Right lobe of liver (tissue), 6 donors: ENCODE measurements around the gene FGGY. TPM values are rescaled to one million over a fixed set of nuclear protein-coding genes. Genes with fewer than 3 reads are reported as not detected.

Experiments
- ATAC-seq, 4 donors: fragments of 200-7000 bp; cut with Tn5 transposase; one replicate each; pipeline ENCODE4 v1.9.1; 2020; ENCODE audit warnings: mild to moderate bottlenecking in 4 of 4, moderate library complexity in 4 of 4
- DNase-seq, 3 donors: peaks; one replicate each; pipeline ENCODE4 v3.0.0-alpha.2; 2020
- H3K27ac ChIP-seq, 3 donors: fragments of 200-600 bp; one replicate each; pipeline ENCODE4 v1.8.0; 2022
- H3K27me3 ChIP-seq, 2 donors: fragments of 200-600 bp; one replicate each; pipeline ENCODE4 v1.8.0; 2022
- H3K36me3 ChIP-seq, 4 donors: fragments of 200-600 bp; sonication (generic) in 1 of 4; one replicate each; pipeline versions ENCODE4 v1.5.1 to v1.8.0; 2017 to 2022; ENCODE audit warnings: control low read depth in 1 of 4
- H3K4me1 ChIP-seq, 4 donors: fragments of 200-600 bp; sonication (generic) in 1 of 4; one replicate each; pipeline versions ENCODE4 v1.5.1 to v1.8.0; 2017 to 2022; ENCODE audit warnings: control low read depth in 1 of 4
- H3K4me3 ChIP-seq, 3 donors: fragments of 200-600 bp; one replicate each; pipeline ENCODE4 v1.8.0; 2022
- H3K9me3 ChIP-seq, 4 donors: fragments of 200-600 bp; sonication (generic) in 1 of 4; one replicate each; pipeline versions ENCODE4 v1.5.1 to v1.8.0; 2017 to 2022; ENCODE audit warnings: control low read depth in 1 of 4
- CTCF ChIP-seq, 4 donors: fragments of 200-600 bp in 3 of 4; fragments of 450-650 bp in 1 of 4; IDR thresholded peaks; one replicate each; pipeline versions ENCODE4 v1.5.1 to v1.8.0; 2016 to 2022; ENCODE audit warnings: antibody characterized with exemption in 4 of 4, mild to moderate bottlenecking in 2 of 4
- POLR2A ChIP-seq: fragments of 450-650 bp; IDR thresholded peaks from one replicate; pipeline ENCODE4 v1.6.1; 2017; ENCODE audit warnings: antibody characterized with exemption, mild to moderate bottlenecking
- WGBS: methylation state at CpG from one replicate; pipeline ENCODE4 v1.1.6; 2018; ENCODE audit warnings: low coverage, low lambda C conversion rate; ENCODE audit not compliant: insufficient coverage; ENCODE audit errors: missing lambda C conversion rate; 5-methylcytosine and 5-hydroxymethylcytosine counted together
- intact Hi-C, 2 donors: fragments of 100-400 bp; cut with DNase I; formaldehyde crosslinking; loops; one replicate each; pipeline versions ENCODE4 v1.11.2 to v1.14.1; 2022
- total RNA-seq, 6 experiments: library from RNA; depleted of rRNA in 2 of 6; stranded (reverse); fragments of >200 nt in 2 of 6; fragmentation: NEBNext Ultra II Directional in 3 of 6; extraction: Animal tissue kit (Norgen Biotek cat#: 25700) in 3 of 6; gene quantifications; one replicate each; pipeline versions ENCODE4 v1.1.0 to v1.2.4, GENCODE V29; 2016 to 2023
- donor health status: DM: no; HTN: yes; CAD: no.
- donor health status: DM: no; HTN: no; CAD: no.
- donor health status: DM: no; HTN: no; CAD: no.
- donor health status: DM: no; HTN: yes; CAD: no.
- donor health status: DM: no; HTN: yes; CAD: no.

The FGGY gene
- total RNA-seq, 6 experiments from 2014 or later, result 45.5 to 84.2 (median 58.7) TPM

DNA sequence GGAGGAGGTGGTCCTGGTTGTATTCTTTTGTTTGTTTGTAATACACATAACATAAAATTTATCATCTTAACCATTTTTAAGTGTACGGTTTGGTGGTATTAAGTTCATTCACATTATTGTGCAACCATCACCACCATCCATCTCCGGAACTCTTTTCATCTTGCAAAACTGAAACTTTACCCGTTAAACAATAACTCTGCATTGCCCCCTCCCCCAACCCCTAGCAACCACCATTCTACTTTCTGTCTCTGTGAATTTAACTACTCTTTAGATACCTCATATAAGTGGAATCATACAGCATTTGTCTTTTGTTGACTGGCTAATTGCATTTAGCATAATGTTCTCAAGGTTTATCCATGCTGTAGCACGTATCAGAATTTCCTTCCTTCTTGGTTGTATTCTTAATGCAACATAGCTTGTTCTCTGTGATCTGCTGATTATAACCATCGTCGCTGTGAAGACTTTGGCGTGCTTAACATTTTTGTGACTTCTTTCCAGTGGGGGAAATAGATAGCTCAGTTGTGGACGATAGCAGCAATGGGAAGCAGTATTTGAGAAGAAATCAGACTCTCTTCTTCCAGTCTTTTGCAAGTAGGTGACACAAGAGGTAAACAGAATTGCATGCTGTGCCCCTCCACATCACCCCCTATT is 400.4 kb downstream of the FGGY start:
- Histone ChIP-seq H3K27me3 (no peaks in the 10 kb centered on the region), H3K4me1 (peaks cover 0 to 23% (median 3%) of the 10 kb centered on the region in 4 donors), H3K27ac (peak overlapping the region; percentile 21 to 38 (median 28)), H3K9me3 (no peaks in the 10 kb centered on the region), H3K36me3 (no peaks in the 10 kb centered on the region), H3K4me3 (no peak overlapping the region)
- peak; percentile 48 to 72 (median 60) for ATAC-seq
- WGBS, result 3% methylated on average over 8 of the region's 8 CpGs
- no peak for DNase-seq
- intact Hi-C loops, result no loop called here
- TF ChIP-seq CTCF (IDR thresholded peaks at IDR 0.05), result no peak
- TF ChIP-seq POLR2A, result no peak

DNA sequence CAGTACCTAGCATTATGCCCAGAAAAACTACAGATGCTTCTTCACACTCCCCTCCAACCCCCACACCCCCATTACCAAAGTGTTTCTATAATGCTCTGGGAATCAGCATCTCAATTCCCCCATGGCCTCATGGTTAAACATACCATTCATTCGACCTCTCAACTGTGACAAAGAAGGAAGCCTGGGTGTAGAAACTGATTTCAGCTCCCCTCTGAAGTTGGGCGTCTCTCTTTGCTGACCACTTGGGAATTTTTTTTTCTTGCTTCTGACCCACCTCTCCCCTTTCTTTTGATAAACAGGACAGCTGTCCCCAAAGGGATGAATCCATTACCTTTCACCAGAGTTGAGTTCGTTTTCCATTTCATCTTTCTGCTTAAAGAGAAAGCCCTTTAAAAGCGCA is 401.5 kb downstream of the FGGY start:
- intact Hi-C loops, result no loop called here
- H3K4me3 ChIP-seq, result no peak overlapping the region
- peak overlapping the region in 1 of 3 donors; percentile 3 for H3K27ac ChIP-seq
- H3K27me3 ChIP-seq, result no peaks in the 10 kb centered on the region
- H3K36me3 ChIP-seq, result no peaks in the 10 kb centered on the region
- 33% methylated on average over 4 of the region's 4 CpGs for WGBS
- no peak for ATAC-seq
- no peak for TF ChIP-seq POLR2A
- no peak for TF ChIP-seq CTCF (IDR thresholded peaks at IDR 0.05)
- DNase-seq, result no peak
- peaks cover 0 to 23% (median 3%) of the 10 kb centered on the region in 4 donors for H3K4me1 ChIP-seq
- H3K9me3 ChIP-seq, result no peaks in the 10 kb centered on the region

- ATAC-seq (peak; percentile 63 to 74 (median 66)), DNase-seq (no peak)
- intact Hi-C loops, result no loop called here
- Histone ChIP-seq H3K27me3 (no peaks in the 10 kb centered on the region), H3K27ac (peak overlapping the region in 1 of 3 donors; percentile 24), H3K4me3 (no peak overlapping the region), H3K4me1 (peaks cover 0 to 23% (median 3%) of the 10 kb centered on the region in 4 donors), H3K9me3 (no peaks in the 10 kb centered on the region), H3K36me3 (no peaks in the 10 kb centered on the region)
- WGBS, result 30% methylated on average over 4 of the region's 5 CpGs
- no peak for TF ChIP-seq POLR2A
- peak; percentile 90 to 94 (median 92) for TF ChIP-seq CTCF (IDR thresholded peaks at IDR 0.05)
These were observed 402.4 kb downstream of the FGGY start for GRCh38 chr1:59699227-59699847.

GRCh38 chr1:59701376-59701775 is 404.5 kb downstream of the FGGY start:
- TF ChIP-seq CTCF (IDR thresholded peaks at IDR 0.05) (no peak), POLR2A (no peak)
- 93% methylated on average over 3 of the region's 3 CpGs for WGBS
- Histone ChIP-seq H3K27me3 (no peaks in the 10 kb centered on the region), H3K36me3 (no peaks in the 10 kb centered on the region), H3K4me1 (peaks cover 0 to 19% (median 3%) of the 10 kb centered on the region in 4 donors), H3K4me3 (no peak overlapping the region), H3K27ac (no peak overlapping the region), H3K9me3 (no peaks in the 10 kb centered on the region)
- DNase-seq (no peak), ATAC-seq (no peak)
- intact Hi-C loops, result no loop called here
